PC-9 (cell line): ENCODE results near the gene DSCAM.

Source experiments
- CTCF ChIP-seq: fragments of 200-600 bp; sonication (generic); conservative IDR thresholded peaks from 2 replicates; pipeline ENCODE4 v1.6.1; 2017; ENCODE audit warnings: mixed run types, antibody characterized with exemption, mild to moderate bottlenecking, moderate library complexity
- EZH2 ChIP-seq: fragments of 200-600 bp; sonication (generic); IDR thresholded peaks from 2 replicates; pipeline ENCODE4 v1.8.0; 2017; ENCODE audit warnings: antibody characterized with exemption, low read depth

GRCh38 chr21:40052276-40052675, 794.7 kb downstream of the DSCAM start:
- TF ChIP-seq CTCF (no peak), EZH2 (no peak)
